ENCODE data around the gene NIPAL3.
"Not testable (repeated sequence)": the region's sequence is repeated elsewhere in the genome, so short reads cannot be mapped to it uniquely, and the experiment has no call there.

Gene NIPAL3

DNA sequence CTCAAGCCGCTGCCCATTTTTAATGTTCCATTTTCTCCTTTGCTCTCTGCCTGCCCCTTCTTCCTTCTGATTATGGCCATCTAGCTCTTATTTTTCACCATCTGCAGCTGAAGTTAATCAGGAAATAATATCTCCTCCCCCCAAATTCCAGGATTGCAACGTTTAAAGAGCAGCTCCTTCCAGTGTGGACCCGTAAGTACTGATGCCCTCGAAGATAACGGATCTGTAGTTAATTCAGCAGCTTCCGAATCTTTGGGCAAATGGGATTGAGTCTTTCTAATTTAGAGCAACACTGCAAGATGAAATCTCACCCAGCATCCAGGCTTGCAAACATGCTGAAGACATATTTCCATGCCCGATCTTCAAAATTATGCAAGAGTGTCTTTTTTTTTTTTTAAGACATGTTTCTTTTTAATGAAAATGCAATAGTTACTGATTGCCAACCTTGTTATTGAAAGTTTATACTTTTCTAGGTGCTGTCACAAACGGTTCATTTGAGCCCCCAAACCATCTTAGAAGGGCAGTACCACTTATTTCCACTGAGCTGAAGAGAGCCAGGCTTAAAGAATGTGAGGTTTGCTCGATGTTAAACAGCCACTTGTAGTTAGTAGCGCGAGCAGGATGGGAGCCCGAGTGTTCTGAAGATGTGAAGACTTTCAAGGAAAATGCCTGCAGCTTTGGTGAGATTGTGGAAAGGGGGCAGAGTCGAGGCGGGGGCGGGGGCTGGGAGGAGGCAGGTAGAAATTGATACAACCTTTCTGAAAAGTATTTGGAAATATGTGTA, 76.2 kb downstream of the NIPAL3 start:
- Histone ChIP-seq H3K36me3 (ENCODE audit: control insufficient read depth, insufficient read depth, low read length) (no peaks in the 10 kb centered on the region), H3K4ac (ENCODE audit: low read depth, low read length) (no peak overlapping the region), H3K79me1 (ENCODE audit: low read length) (no peaks in the 10 kb centered on the region), H3K23ac (ENCODE audit: low read length) (no peak overlapping the region), H2BK120ac (ENCODE audit: low read depth, low read length) (no peak overlapping the region), H3K27me3 (ENCODE audit: insufficient read depth, low read length, poor library complexity) (no peaks in the 10 kb centered on the region), H3K56ac (ENCODE audit: low read length) (no peak overlapping the region), H2BK5ac (ENCODE audit: low read length) (no peak overlapping the region), H4K8ac (ENCODE audit: low read depth, low read length) (no peak overlapping the region), H3K4me1 (ENCODE audit: control insufficient read depth, low read depth, low read length) (no peaks in the 10 kb centered on the region), H2AK5ac (ENCODE audit: low read length) (no peak overlapping the region), H3K4me2 (ENCODE audit: low read length) (no peak overlapping the region), H3K9ac (ENCODE audit: low read length) (no peak overlapping the region), H3K27ac (ENCODE audit: low read depth, low read length) (no peak overlapping the region), H3K4me3 (ENCODE audit: low read length) (no peak overlapping the region), H3K18ac (ENCODE audit: low read length) (no peak overlapping the region), H2BK15ac (replicated peaks; ENCODE audit: low read depth) (no peak overlapping the region), H3K79me2 (ENCODE audit: control insufficient read depth, insufficient read depth, low read length) (no peaks in the 10 kb centered on the region), H4K5ac (ENCODE audit: low read length) (no peak overlapping the region)
- DNase-seq: peak; percentile 61
- WGBS (ENCODE audit: extremely low coverage, insufficient coverage, low lambda C conversion rate): no CpG with 5 or more reads among the region's 15 CpGs

DNA sequence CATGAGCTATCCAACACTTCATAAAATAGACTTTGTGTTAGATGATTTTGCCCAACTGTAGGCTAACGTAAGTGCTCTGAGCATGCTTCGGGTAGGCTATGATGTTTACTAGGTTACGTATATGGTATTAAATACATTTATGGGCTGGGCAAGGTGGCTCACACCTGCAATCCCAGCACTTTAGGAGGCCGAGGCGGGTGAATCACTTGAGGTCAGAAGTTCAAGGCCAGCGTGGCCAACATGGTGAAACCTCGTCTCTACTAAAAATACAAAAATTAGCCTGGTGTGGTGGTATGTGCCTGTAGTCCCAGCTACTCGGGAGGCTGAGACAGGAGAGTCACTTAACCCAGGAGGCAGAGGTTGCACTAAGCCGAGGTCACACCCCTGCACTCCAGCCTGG, 77.3 kb downstream of the NIPAL3 start:
- not testable (repeated sequence) for H3K23ac ChIP-seq (ENCODE audit: low read length); H4K5ac ChIP-seq (ENCODE audit: low read length); H3K4ac ChIP-seq (ENCODE audit: low read depth, low read length); H3K36me3 ChIP-seq (ENCODE audit: control insufficient read depth, insufficient read depth, low read length); H3K56ac ChIP-seq (ENCODE audit: low read length); DNase-seq; H3K18ac ChIP-seq (ENCODE audit: low read length); H3K4me2 ChIP-seq (ENCODE audit: low read length); H3K79me1 ChIP-seq (ENCODE audit: low read length); H2BK5ac ChIP-seq (ENCODE audit: low read length); H3K27me3 ChIP-seq (ENCODE audit: insufficient read depth, low read length, poor library complexity); H4K8ac ChIP-seq (ENCODE audit: low read depth, low read length); H3K4me1 ChIP-seq (ENCODE audit: control insufficient read depth, low read depth, low read length); H2BK15ac ChIP-seq (replicated peaks; ENCODE audit: low read depth); H2BK120ac ChIP-seq (ENCODE audit: low read depth, low read length); H3K79me2 ChIP-seq (ENCODE audit: control insufficient read depth, insufficient read depth, low read length); H2AK5ac ChIP-seq (ENCODE audit: low read length); H3K27ac ChIP-seq (ENCODE audit: low read depth, low read length); H3K9ac ChIP-seq (ENCODE audit: low read length); H3K4me3 ChIP-seq (ENCODE audit: low read length)
- no CpG with 5 or more reads among the region's 9 CpGs for WGBS (ENCODE audit: extremely low coverage, insufficient coverage, low lambda C conversion rate)

DNA sequence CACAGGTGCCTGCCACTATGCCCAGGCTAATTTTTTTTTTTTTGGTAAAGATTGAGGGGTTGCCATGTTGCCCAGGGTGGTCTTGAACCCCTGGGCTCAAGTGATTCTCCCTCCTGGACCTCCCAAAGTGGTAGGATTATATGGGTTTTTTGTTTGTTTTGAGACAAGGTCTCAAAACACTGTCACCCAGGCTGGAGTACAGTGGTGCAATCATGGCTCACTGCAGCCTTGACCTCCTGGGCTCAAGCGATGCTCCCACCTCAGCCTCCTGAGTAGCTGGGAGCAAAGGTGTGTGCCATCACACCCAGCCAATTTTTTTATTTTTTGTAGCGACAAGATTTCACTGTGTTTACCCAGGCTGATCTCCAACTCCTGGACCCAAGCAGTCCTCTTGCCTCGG, 78.2 kb downstream of the NIPAL3 start:
- Histone ChIP-seq H3K4me3 (ENCODE audit: low read length) (no peak overlapping the region), H2BK5ac (ENCODE audit: low read length) (no peak overlapping the region), H3K27ac (ENCODE audit: low read depth, low read length) (no peak overlapping the region), H3K4ac (ENCODE audit: low read depth, low read length) (no peak overlapping the region), H4K5ac (ENCODE audit: low read length) (no peak overlapping the region), H3K36me3 (ENCODE audit: control insufficient read depth, insufficient read depth, low read length) (no peaks in the 10 kb centered on the region), H2BK15ac (replicated peaks; ENCODE audit: low read depth) (no peak overlapping the region), H3K56ac (ENCODE audit: low read length) (no peak overlapping the region), H3K27me3 (ENCODE audit: insufficient read depth, low read length, poor library complexity) (no peaks in the 10 kb centered on the region), H2BK120ac (ENCODE audit: low read depth, low read length) (no peak overlapping the region), H3K23ac (ENCODE audit: low read length) (no peak overlapping the region), H4K8ac (ENCODE audit: low read depth, low read length) (no peak overlapping the region), H3K79me1 (ENCODE audit: low read length) (no peaks in the 10 kb centered on the region), H3K79me2 (ENCODE audit: control insufficient read depth, insufficient read depth, low read length) (no peaks in the 10 kb centered on the region), H3K4me1 (ENCODE audit: control insufficient read depth, low read depth, low read length) (no peaks in the 10 kb centered on the region), H3K4me2 (ENCODE audit: low read length) (no peak overlapping the region), H2AK5ac (ENCODE audit: low read length) (no peak overlapping the region), H3K9ac (ENCODE audit: low read length) (no peak overlapping the region), H3K18ac (ENCODE audit: low read length) (no peak overlapping the region)
- no CpG with 5 or more reads among the region's 3 CpGs for WGBS (ENCODE audit: extremely low coverage, insufficient coverage, low lambda C conversion rate)
- no peak for DNase-seq

DNA sequence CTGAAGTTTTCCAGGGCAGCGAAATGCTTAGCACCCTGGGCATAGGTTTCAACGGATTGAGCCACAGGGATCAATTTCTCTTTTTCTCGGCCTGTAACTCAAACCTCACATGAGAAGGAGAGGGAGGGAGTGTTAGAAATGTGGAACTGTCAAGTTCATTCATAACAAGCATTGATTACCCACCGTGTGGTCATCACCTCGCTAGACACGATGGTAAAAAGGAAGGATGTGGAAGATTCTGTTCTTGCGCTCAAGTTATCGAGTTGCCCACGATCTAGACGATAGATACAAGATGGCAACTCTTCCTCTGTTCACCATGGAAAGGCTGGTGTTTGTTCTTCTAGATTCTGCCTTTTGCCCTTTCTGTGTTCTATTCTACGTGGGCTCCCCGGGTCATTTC, 83.0 kb downstream of the NIPAL3 start:
- Histone ChIP-seq H3K27me3 (ENCODE audit: insufficient read depth, low read length, poor library complexity) (no peaks in the 10 kb centered on the region), H3K4me3 (ENCODE audit: low read length) (no peak overlapping the region), H4K5ac (ENCODE audit: low read length) (no peak overlapping the region), H3K4me1 (ENCODE audit: control insufficient read depth, low read depth, low read length) (peaks cover 10% of the 10 kb centered on the region), H3K56ac (ENCODE audit: low read length) (no peak overlapping the region), H4K8ac (ENCODE audit: low read depth, low read length) (no peak overlapping the region), H3K4ac (ENCODE audit: low read depth, low read length) (no peak overlapping the region), H3K36me3 (ENCODE audit: control insufficient read depth, insufficient read depth, low read length) (no peaks in the 10 kb centered on the region), H3K23ac (ENCODE audit: low read length) (no peak overlapping the region), H2BK120ac (ENCODE audit: low read depth, low read length) (no peak overlapping the region), H3K79me1 (ENCODE audit: low read length) (no peaks in the 10 kb centered on the region), H2AK5ac (ENCODE audit: low read length) (no peak overlapping the region), H3K4me2 (ENCODE audit: low read length) (no peak overlapping the region), H2BK15ac (replicated peaks; ENCODE audit: low read depth) (no peak overlapping the region), H3K18ac (ENCODE audit: low read length) (no peak overlapping the region), H3K9ac (ENCODE audit: low read length) (no peak overlapping the region), H3K79me2 (ENCODE audit: control insufficient read depth, insufficient read depth, low read length) (no peaks in the 10 kb centered on the region), H3K27ac (ENCODE audit: low read depth, low read length) (no peak overlapping the region), H2BK5ac (ENCODE audit: low read length) (no peak overlapping the region)
- no CpG with 5 or more reads among the region's 12 CpGs for WGBS (ENCODE audit: extremely low coverage, insufficient coverage, low lambda C conversion rate)
- DNase-seq: no peak

DNA sequence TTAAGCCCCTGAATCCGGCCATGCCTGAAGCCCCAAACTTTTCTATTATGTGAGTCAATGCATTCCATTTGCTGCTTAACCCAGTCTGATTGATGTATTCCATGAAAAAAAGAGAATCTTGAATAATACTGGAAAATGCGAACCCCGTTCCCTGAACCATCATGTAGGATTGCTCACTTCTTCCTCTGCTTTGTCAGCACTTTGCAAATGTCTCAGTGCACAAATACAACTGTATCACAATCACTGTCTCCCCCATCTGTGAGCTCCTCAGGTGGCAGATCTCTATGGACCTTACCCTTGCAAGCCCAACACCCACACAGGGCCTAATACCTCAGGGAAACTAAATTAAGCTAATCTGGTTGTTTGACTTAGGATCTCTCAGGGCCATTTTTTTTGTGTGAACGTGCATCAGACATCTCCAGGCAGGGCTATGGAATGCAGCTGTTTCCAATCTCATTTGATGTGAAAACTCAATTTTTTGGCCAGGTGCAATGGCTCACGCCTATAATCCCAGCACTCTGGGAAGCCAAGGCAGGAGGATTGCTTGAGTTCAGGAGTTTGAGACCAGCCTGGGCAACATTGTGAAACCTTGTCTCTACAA, 84.9 kb downstream of the NIPAL3 start:
- Histone ChIP-seq H4K5ac (ENCODE audit: low read length) (no peak overlapping the region), H4K8ac (ENCODE audit: low read depth, low read length) (no peak overlapping the region), H2BK5ac (ENCODE audit: low read length) (no peak overlapping the region), H3K23ac (ENCODE audit: low read length) (no peak overlapping the region), H2AK5ac (ENCODE audit: low read length) (peak overlapping the region; percentile 71), H3K18ac (ENCODE audit: low read length) (no peak overlapping the region), H3K56ac (ENCODE audit: low read length) (no peak overlapping the region), H3K79me2 (ENCODE audit: control insufficient read depth, insufficient read depth, low read length) (no peaks in the 10 kb centered on the region), H3K4me2 (ENCODE audit: low read length) (no peak overlapping the region), H2BK15ac (replicated peaks; ENCODE audit: low read depth) (no peak overlapping the region), H3K79me1 (ENCODE audit: low read length) (no peaks in the 10 kb centered on the region), H3K27me3 (ENCODE audit: insufficient read depth, low read length, poor library complexity) (no peaks in the 10 kb centered on the region), H3K4me3 (ENCODE audit: low read length) (no peak overlapping the region), H3K4me1 (ENCODE audit: control insufficient read depth, low read depth, low read length) (peaks cover 10% of the 10 kb centered on the region), H3K36me3 (ENCODE audit: control insufficient read depth, insufficient read depth, low read length) (no peaks in the 10 kb centered on the region), H3K4ac (ENCODE audit: low read depth, low read length) (no peak overlapping the region), H3K27ac (ENCODE audit: low read depth, low read length) (no peak overlapping the region), H2BK120ac (ENCODE audit: low read depth, low read length) (no peak overlapping the region), H3K9ac (ENCODE audit: low read length) (no peak overlapping the region)
- DNase-seq: no peak
- WGBS (ENCODE audit: extremely low coverage, insufficient coverage, low lambda C conversion rate): no CpG with 5 or more reads among the region's 5 CpGs
